Measurements from ENCODE around the gene RBM24. TPM values are rescaled to one million over a fixed set of nuclear protein-coding genes. Genes with fewer than 3 reads are reported as not detected.

Gene RBM24
- total and polyA plus RNA-seq, 10 of the 15 experiments (the other 5 are each of a cell fraction or from before 2014, with no cell fraction given): 0.08 to 0.09 (median 0.09) TPM; not detected in 7

GRCh38 chr6:17240803-17241500, 40.2 kb upstream of the RBM24 start:
- ChIA-PET RAD21 (ENCODE audit: unreplicated experiment) (no interaction called here), SMC1A (ENCODE audit: uncharacterized antibody, unreplicated experiment) (no interaction called here), POLR2A (interaction anchor here (0.6 kb wide), 1 partner anchor 509 kb away, joined by 4 read pairs; no protein-coding TSS in a partner anchor), CTCF (no interaction called here)
- in situ Hi-C loops (cut with MboI) (no loop called here), intact Hi-C loops (cut with micrococcal nuclease; ENCODE audit: unreplicated experiment) (no loop called here)
- ATAC-seq (no peak), DNase-seq (ENCODE audit: low read depth, low spot score) (no peak), FAIRE-seq (no peak)
- Histone ChIP-seq H3K9me3 (replicated peaks; ENCODE audit: control insufficient read depth, insufficient read depth, low read length) (no peaks in the 10 kb centered on the region), H3K9ac (ENCODE audit: control insufficient read depth, insufficient read depth, low read length) (no peak overlapping the region), H3K4me3 (no peak overlapping the region), H3K27me3 (replicated peaks in 1 of 2; ENCODE audit: control insufficient read depth in 2 of 2, insufficient read depth in 2 of 2, low read length in 1 of 2) (no peaks in the 10 kb centered on the region), H3K27ac (ENCODE audit: control insufficient read depth, insufficient read depth) (no peak overlapping the region), H2AFZ (ENCODE audit: control insufficient read depth, low read depth, low read length) (no peak overlapping the region), H3K4me1 (ENCODE audit: control insufficient read depth, insufficient read depth, low read length) (no peaks in the 10 kb centered on the region), H3K4me2 (ENCODE audit: control insufficient read depth, insufficient read depth) (no peak overlapping the region), H3K79me2 (ENCODE audit: control insufficient read depth, insufficient read depth, low read length) (no peaks in the 10 kb centered on the region), H4K20me1 (ENCODE audit: control insufficient read depth, insufficient read depth) (no peaks in the 10 kb centered on the region), H3K36me3 (ENCODE audit: control insufficient read depth in 2 of 2, insufficient read depth in 2 of 2, low read length in 1 of 2) (no peaks in the 10 kb centered on the region)
- 14% methylated on average over 3 of the region's 3 CpGs for WGBS (ENCODE audit: insufficient coverage, insufficient replicate concordance, low lambda C conversion rate, missing lambda C conversion rate)
- TF ChIP-seq CREB1 (IDR thresholded peaks at IDR 0.05; ENCODE audit: low read depth): no peak
- no peak for TF ChIP-seq DPF2 (IDR thresholded peaks at IDR 0.05)
- no peak for TF ChIP-seq CBFB (IDR thresholded peaks at IDR 0.05; ENCODE audit: low read depth)
- TF ChIP-seq CHD2 (IDR thresholded peaks at IDR 0.05; ENCODE audit: borderline replicate concordance, low read depth, low read length): no peak
- TF ChIP-seq TAF1 (IDR thresholded peaks at IDR 0.05; ENCODE audit: borderline replicate concordance, low read depth, low read length): no peak
- BruUV-seq (replicated peaks): no TSS peak

GRCh38 chr6:17242087-17242486, 39.1 kb upstream of the RBM24 start:
- Histone ChIP-seq H3K4me2 (ENCODE audit: control insufficient read depth, insufficient read depth) (no peak overlapping the region), H3K4me3 (no peak overlapping the region), H3K36me3 (ENCODE audit: control insufficient read depth in 2 of 2, insufficient read depth in 2 of 2, low read length in 1 of 2) (no peaks in the 10 kb centered on the region), H3K27me3 (replicated peaks in 1 of 2; ENCODE audit: control insufficient read depth in 2 of 2, insufficient read depth in 2 of 2, low read length in 1 of 2) (no peaks in the 10 kb centered on the region), H2AFZ (ENCODE audit: control insufficient read depth, low read depth, low read length) (no peak overlapping the region), H3K27ac (ENCODE audit: control insufficient read depth, insufficient read depth) (no peak overlapping the region), H4K20me1 (ENCODE audit: control insufficient read depth, insufficient read depth) (no peaks in the 10 kb centered on the region), H3K4me1 (ENCODE audit: control insufficient read depth, insufficient read depth, low read length) (no peaks in the 10 kb centered on the region), H3K79me2 (ENCODE audit: control insufficient read depth, insufficient read depth, low read length) (no peaks in the 10 kb centered on the region), H3K9ac (ENCODE audit: control insufficient read depth, insufficient read depth, low read length) (no peak overlapping the region), H3K9me3 (replicated peaks; ENCODE audit: control insufficient read depth, insufficient read depth, low read length) (no peaks in the 10 kb centered on the region)
- 0% methylated on average over 1 of the region's 1 CpG for WGBS (ENCODE audit: insufficient coverage, insufficient replicate concordance, low lambda C conversion rate, missing lambda C conversion rate)
- ChIA-PET SMC1A (ENCODE audit: uncharacterized antibody, unreplicated experiment) (interaction anchor here (0.6 kb wide), 1 partner anchor 294 kb away, joined by 3 read pairs; no protein-coding TSS in a partner anchor), RAD21 (ENCODE audit: unreplicated experiment) (no interaction called here), CTCF (no interaction called here), POLR2A (no interaction called here)
- BruUV-seq (replicated peaks): no TSS peak
- FAIRE-seq: no peak
- intact Hi-C loops (cut with micrococcal nuclease; ENCODE audit: unreplicated experiment) (no loop called here), in situ Hi-C loops (cut with MboI) (no loop called here)
- ATAC-seq: no peak
- no peak for DNase-seq (ENCODE audit: low read depth, low spot score)
- TF ChIP-seq ESRRA (IDR thresholded peaks at IDR 0.05; ENCODE audit: low read length): no peak
- no peak for TF ChIP-seq NFXL1 (IDR thresholded peaks at IDR 0.05; ENCODE audit: borderline replicate concordance)
- no peak for TF ChIP-seq NKRF (conservative IDR thresholded peaks at IDR 0.05)
- TF ChIP-seq GABPA (IDR thresholded peaks at IDR 0.05; ENCODE audit: low read depth): no peak
- no peak for TF ChIP-seq ATF7 (IDR thresholded peaks at IDR 0.05; ENCODE audit: low read depth)
- TF ChIP-seq SPI1 (IDR thresholded peaks at IDR 0.05; ENCODE audit: borderline replicate concordance, insufficient read depth, low read depth, low read length): no peak
- no peak for TF ChIP-seq ZNF622 (IDR thresholded peaks at IDR 0.05)
- no peak for TF ChIP-seq CHD4 (IDR thresholded peaks at IDR 0.05)
- no peak for TF ChIP-seq CTCF (IDR thresholded peaks at IDR 0.05 in 2 of 3, conservative IDR thresholded peaks at IDR 0.05 in 1 of 3; ENCODE audit: control insufficient read depth in 2 of 3, extremely low read depth in 1 of 3, insufficient read depth in 1 of 3, low read depth in 3 of 3, low read length in 3 of 3)
- TF ChIP-seq HDAC6 (IDR thresholded peaks at IDR 0.05; ENCODE audit: unreplicated experiment): no peak
- TF ChIP-seq SMARCA5 (IDR thresholded peaks at IDR 0.05): no peak

Measured in GM12878 (cell line).